ENCODE data around the gene PYROXD2.

GRCh38 chr10:98417973-98418664 is 3.1 kb upstream of the PYROXD2 start:
- TF ChIP-seq CTCF (IDR thresholded peaks at IDR 0.05; ENCODE audit: poor library complexity, severe bottlenecking) (no peak), TAF1 (IDR thresholded peaks at IDR 0.05; ENCODE audit: low read depth) (no peak), EZH2 (IDR thresholded peaks at IDR 0.05; ENCODE audit: borderline replicate concordance, insufficient read depth, low read length, poor library complexity, severe bottlenecking) (no peak), POLR2AphosphoS5 (IDR thresholded peaks at IDR 0.05) (no peak)

Data from neural cell (in vitro differentiated cells).